Adrenal gland (tissue), 12 donors: Measurements from ENCODE around the gene UBE2D2. TPM values are rescaled to one million over a fixed set of nuclear protein-coding genes. Genes with fewer than 3 reads are reported as not detected.
"Not testable (repeated sequence)": the region's sequence is repeated elsewhere in the genome, so short reads cannot be mapped to it uniquely, and the experiment has no call there.

Experiments
- DNase-seq, 7 donors: peaks; one replicate each; pipeline ENCODE4 v3.0.0-alpha.2; 2019 to 2020
- H3K27ac ChIP-seq, 5 donors: fragments of 200-600 bp; sonication (generic) in 4 of 5; 1 replicate in 3 of 5; 2 replicates in 2 of 5; pipeline versions ENCODE4 v1.5.1 to v1.8.0; 2016 to 2020; ENCODE audit warnings: mild to moderate bottlenecking in 1 of 5
- H3K27me3 ChIP-seq: fragments of 200-600 bp; 2 replicates; pipeline ENCODE4 v1.8.0; 2021
- H3K36me3 ChIP-seq, 2 donors: fragments of 200-600 bp; replicated peaks in 1 of 2; 1 replicate in 1 of 2; 2 replicates in 1 of 2; pipeline versions ENCODE4 v1.5.1 to v1.8.0; 2018 to 2022
- H3K4me1 ChIP-seq, 2 donors: fragments of 200-600 bp; replicated peaks in 1 of 2; 1 replicate in 1 of 2; 2 replicates in 1 of 2; pipeline versions ENCODE4 v1.5.1 to v1.8.0; 2018 to 2021
- H3K4me3 ChIP-seq, 4 donors: fragments of 200-600 bp; sonication (generic) in 3 of 4; one replicate each; pipeline ENCODE4 v1.5.1; 2016 to 2018
- H3K9me3 ChIP-seq, 3 donors: fragments of 200-600 bp; sonication (generic) in 1 of 3; replicated peaks in 1 of 3; 1 replicate in 2 of 3; 2 replicates in 1 of 3; pipeline versions ENCODE4 v1.5.1 to v1.8.0; 2016 to 2021
- CTCF ChIP-seq, 6 experiments: fragments of 450-650 bp in 4 of 6; fragments of 200-600 bp in 2 of 6; sonication (generic) in 1 of 6; IDR thresholded peaks; 1 replicate in 5 of 6; 2 replicates in 1 of 6; pipeline versions ENCODE4 v1.5.1 to v1.8.0; 2016 to 2021; ENCODE audit warnings: antibody characterized with exemption in 6 of 6, mild to moderate bottlenecking in 2 of 6, moderate library complexity in 1 of 6
- POLR2A ChIP-seq, 2 donors: fragments of 450-650 bp; IDR thresholded peaks; one replicate each; pipeline ENCODE4 v1.6.1; 2017; ENCODE audit warnings: antibody characterized with exemption in 2 of 2, mild to moderate bottlenecking in 2 of 2, moderate library complexity in 1 of 2
- WGBS, 4 donors: extraction: QIAGEN DNeasy Blood & Tissue Kit in 2 of 4; methylation state at CpG; one replicate each; pipeline versions ENCODE4 v1.1.5 to v1.1.7; 2013 to 2017; 5-methylcytosine and 5-hydroxymethylcytosine counted together
- intact Hi-C, 2 donors: fragments of 100-400 bp; cut with DNase I; formaldehyde crosslinking; loops; one replicate each; pipeline versions ENCODE4 v1.14.1 to v1.15.0; 2022 to 2023
- polyA plus RNA-seq, 3 donors: library from polyadenylated mRNA; stranded (reverse); fragments of 200-250 nt in 2 of 3; fragments of 350-450 nt in 1 of 3; fragmentation: Illumina TruSeq in 1 of 3; extraction: RNeasy Lipid Tissue Mini Kit (QIAGEN cat#74804) in 1 of 3; gene quantifications; one replicate each; pipeline ENCODE4 v1.2.3, GENCODE V29; 2013 to 2014
- total RNA-seq, 9 donors: library from RNA; depleted of rRNA in 4 of 9; stranded (reverse); fragments of >200 nt in 4 of 9; fragments of 120-200 nt in 1 of 9; fragmentation: NEBNext Ultra II Directional in 1 of 9; extraction: Animal tissue kit (Norgen Biotek cat#: 25700) in 1 of 9; gene quantifications; one replicate each; pipeline versions ENCODE4 v1.1.0 to v1.2.4, GENCODE V29; 2013 to 2023
- donor health status: healthy with polysubstance abuse.
- donor health status: Bipolar disorder and iron deficiency.
- donor health status: DM: yes; HTN: yes; CAD: no.
- donor health status: DM: no; HTN: no; CAD: no.
- donor health status: DM: no; HTN: no; CAD: no.
- donor health status: DM: yes; HTN: yes; CAD: no.

Gene UBE2D2
- total and polyA plus RNA-seq, 12 donors, result 43.5 to 189 (median 84.9) TPM

- Histone ChIP-seq H3K4me3 (no peak overlapping the region), H3K9me3 (no peaks in the 10 kb centered on the region), H3K36me3 (no peaks in the 10 kb centered on the region), H3K27me3 (no peaks in the 10 kb centered on the region), H3K27ac (no peak overlapping the region), H3K4me1 (peaks cover 14 to 42% of the 10 kb centered on the region in 2 donors)
- TF ChIP-seq CTCF (IDR thresholded peaks at IDR 0.05) (peak in 1 of 6 experiments; percentile 14), POLR2A (IDR thresholded peaks at IDR 0.05) (no peak)
- no peak for DNase-seq
- intact Hi-C loops, result no loop called here
- 69 to 83% (median 72%) methylated on average over 2 of the region's 2 CpGs for WGBS, 4 donors
Observed at GRCh38 chr5:139575313-139575646, 14.1 kb downstream of the UBE2D2 start.

- DNase-seq, result no peak
- Histone ChIP-seq H3K27ac (no peak overlapping the region), H3K4me1 (peaks cover 14 to 40% of the 10 kb centered on the region in 2 donors), H3K9me3 (no peaks in the 10 kb centered on the region), H3K4me3 (no peak overlapping the region), H3K36me3 (no peaks in the 10 kb centered on the region), H3K27me3 (no peaks in the 10 kb centered on the region)
- no peak for TF ChIP-seq POLR2A (IDR thresholded peaks at IDR 0.05)
- TF ChIP-seq CTCF (IDR thresholded peaks at IDR 0.05), result no peak
- intact Hi-C loops, result no loop called here
- WGBS, 4 donors, result 77 to 84% (median 80%) methylated on average over 4 of the region's 4 CpGs
Observed at GRCh38 chr5:139575751-139576150, 14.6 kb downstream of the UBE2D2 start.

GRCh38 chr5:139577689-139578290, 16.7 kb downstream of the UBE2D2 start:
- H3K27me3 ChIP-seq, result no peaks in the 10 kb centered on the region
- H3K36me3 ChIP-seq, result no peaks in the 10 kb centered on the region
- no peak for DNase-seq
- no peak for TF ChIP-seq POLR2A (IDR thresholded peaks at IDR 0.05)
- no peak for TF ChIP-seq CTCF (IDR thresholded peaks at IDR 0.05)
- WGBS, 4 donors, result 78 to 85% (median 84%) methylated on average over 5 of the region's 5 CpGs
- H3K27ac ChIP-seq, result no peak overlapping the region
- no peak overlapping the region for H3K4me3 ChIP-seq
- H3K9me3 ChIP-seq, result no peaks in the 10 kb centered on the region
- intact Hi-C loops, result no loop called here
- H3K4me1 ChIP-seq, result peaks cover 5 to 21% of the 10 kb centered on the region in 2 donors

- Histone ChIP-seq H3K9me3 (no peaks in the 10 kb centered on the region), H3K4me1 (peaks cover 5 to 21% of the 10 kb centered on the region in 2 donors), H3K27ac (no peak overlapping the region), H3K36me3 (no peaks in the 10 kb centered on the region), H3K27me3 (no peaks in the 10 kb centered on the region), H3K4me3 (no peak overlapping the region)
- WGBS, 4 donors, result 33 to 71% (median 52%) methylated on average over 2 of the region's 2 CpGs
- TF ChIP-seq CTCF (IDR thresholded peaks at IDR 0.05), result no peak
- no peak for TF ChIP-seq POLR2A (IDR thresholded peaks at IDR 0.05)
- intact Hi-C loops, result no loop called here
- DNase-seq, result no peak
Observed at GRCh38 chr5:139578325-139578724, 17.2 kb downstream of the UBE2D2 start.

GRCh38 chr5:139582181-139582580, 21.0 kb downstream of the UBE2D2 start:
- DNase-seq, H3K36me3 ChIP-seq, H3K9me3 ChIP-seq, intact Hi-C loops, H3K4me3 ChIP-seq, H3K4me1 ChIP-seq, H3K27ac ChIP-seq, H3K27me3 ChIP-seq: not testable (repeated sequence)
- 85 to 96% (median 92%) methylated on average over 5 of the region's 5 CpGs for WGBS, 4 donors
